Midbrain (tissue), 1 donor: ENCODE measurements around the gene ANKS1B.
"Not testable (repeated sequence)": the region's sequence is repeated elsewhere in the genome, so short reads cannot be mapped to it uniquely, and the experiment has no call there.

Experiments
- DNase-seq: peaks from one replicate; lab custom pipeline; 2025; lab: John Stamatoyannopoulos, UW

Gene ANKS1B

DNA sequence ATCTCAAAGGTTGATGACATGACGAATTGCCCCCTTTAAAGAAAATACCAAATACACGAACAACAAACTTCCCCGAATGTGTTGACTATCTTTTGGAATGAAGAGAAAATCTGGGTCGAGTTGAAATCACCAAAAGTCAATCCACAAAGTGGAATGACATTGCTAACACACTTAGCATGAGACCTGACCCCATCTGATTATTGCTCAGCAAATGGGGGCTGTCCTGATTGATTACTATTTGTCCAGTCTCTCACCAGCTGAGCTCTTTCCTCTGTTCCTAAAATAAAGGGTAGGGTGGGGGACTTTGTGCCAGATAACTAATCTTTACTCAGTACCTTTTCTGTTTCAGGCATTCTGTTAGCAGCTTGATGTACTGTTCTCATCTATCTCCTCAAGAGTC, 1116.2 kb downstream of the ANKS1B start:
- no peak for DNase-seq

DNA sequence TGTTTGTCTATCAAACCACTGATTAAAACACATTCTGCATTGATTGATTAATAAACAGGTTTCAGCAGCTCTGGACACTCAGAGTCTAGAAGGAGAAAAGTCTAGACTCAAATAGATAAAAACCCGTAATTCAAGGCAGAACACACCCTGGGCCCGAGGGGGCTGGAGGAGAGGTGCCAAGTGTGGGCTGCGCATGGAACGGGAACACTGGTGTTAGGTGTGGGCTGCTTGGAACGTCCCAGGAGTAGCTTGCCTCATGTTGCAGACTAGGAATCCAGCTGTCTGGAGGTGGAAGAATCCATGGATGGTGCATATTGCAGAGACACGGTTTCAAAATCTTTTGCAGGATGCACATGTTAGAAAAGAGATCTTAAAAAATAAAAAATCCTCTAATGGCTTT, 1116.7 kb downstream of the ANKS1B start:
- DNase-seq, result no peak

DNA sequence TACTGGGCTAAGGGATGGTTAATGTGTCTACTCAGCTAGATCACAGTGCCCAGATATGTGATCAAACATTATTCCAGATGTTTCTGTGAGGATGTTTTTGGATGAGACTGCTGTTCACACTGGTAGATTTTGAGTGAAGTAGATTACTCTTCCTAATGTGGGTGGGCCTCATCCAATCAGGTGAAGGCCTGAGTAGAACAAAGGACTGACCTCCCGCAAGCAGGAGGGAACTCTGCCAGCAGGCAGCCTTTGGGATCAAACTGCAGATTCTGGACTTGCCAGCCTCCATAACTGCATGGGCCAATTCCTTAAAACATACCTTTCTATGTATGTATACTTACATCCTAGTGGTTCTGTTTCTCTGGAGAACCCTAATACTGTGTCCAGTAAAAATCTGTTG, 1120.4 kb downstream of the ANKS1B start:
- DNase-seq, result no peak

DNA sequence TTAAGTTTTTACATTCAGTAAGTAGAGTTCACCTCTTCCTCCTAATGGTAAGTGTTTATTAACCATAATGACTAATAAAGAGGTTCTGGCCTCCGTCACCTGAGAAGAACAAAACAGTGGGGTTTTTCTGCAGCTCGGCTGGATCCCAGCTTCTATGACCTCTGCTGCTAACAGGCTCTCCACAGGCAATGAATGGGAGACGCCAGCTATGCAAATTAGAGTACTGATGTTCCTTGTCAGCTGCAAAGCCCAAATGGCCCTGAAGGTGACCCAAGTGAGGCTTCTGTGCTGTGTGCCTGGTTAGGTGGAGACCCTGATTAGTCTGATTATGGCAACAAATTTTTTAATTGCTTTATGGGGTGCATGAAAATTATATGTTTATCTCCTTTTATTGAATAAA, 1121.6 kb downstream of the ANKS1B start:
- DNase-seq, result peak; percentile 50

DNA sequence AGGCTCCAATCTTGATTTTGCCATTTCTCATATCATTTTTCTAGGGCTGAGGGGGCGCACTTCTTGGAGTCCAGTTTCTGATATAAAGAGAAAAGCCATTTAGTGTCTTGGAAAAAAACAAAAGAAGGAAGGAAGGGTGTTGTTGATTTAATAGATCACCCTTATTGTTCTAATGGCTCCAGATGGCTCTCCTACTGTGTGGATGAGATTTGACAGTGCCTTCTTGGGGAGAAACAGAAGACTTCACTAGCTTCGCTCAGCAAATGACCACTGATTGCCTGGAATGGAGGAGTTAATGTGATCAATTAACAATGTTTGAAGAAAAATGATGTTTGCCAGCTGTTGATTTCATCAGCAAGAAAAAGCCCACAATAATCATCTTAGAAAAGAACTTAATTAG, 1123.5 kb downstream of the ANKS1B start:
- DNase-seq, result no peak

DNA sequence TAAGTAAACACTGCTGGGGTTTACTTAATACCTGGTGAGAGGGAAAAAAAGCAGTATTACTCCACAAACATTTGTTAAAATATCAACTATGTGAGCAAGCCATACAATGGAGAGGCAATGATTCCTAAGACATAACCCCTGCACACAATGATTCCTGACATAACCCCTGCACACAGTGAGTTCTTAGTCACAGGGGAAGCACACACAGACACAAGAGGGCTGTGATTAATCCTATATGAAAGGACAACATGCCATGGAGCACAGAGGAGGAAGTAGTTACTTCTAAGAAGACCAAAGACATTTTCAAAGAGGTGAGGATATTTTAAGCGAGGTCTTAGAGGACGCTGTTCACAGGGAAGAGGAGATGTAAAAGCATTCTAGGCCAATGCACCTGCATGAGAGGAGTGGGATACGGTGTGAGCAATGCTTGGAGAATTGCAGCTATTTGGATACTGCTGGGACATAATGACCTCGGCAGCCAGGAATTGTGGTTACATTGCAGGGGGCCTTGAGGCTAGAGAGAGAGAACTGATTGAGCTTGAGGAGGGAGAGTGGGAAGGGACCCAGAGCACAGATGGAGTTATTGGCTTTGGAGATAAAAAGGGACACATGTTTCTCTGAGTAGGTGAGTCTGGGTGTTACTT, 1127.7 kb downstream of the ANKS1B start:
- DNase-seq, result no peak

DNA sequence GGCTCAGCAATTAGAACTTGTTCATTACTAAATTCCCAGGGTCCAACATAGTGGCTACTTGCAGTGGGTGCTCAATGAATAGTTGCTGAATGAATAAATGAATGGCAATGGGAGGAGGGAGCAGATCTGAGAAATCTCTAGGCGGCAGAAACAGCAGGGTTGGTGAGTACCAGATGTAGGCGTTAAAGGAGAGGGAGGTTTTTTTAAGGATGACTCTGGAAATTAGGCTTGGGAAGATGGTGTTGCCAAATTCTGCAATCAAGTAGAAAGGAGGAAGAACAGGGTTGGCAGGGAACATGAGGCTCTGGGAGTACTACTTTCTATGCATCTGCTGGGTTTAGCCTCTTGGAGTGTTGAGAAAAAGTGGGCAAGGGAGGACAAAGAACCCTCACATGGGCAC, 1132.6 kb downstream of the ANKS1B start:
- no peak for DNase-seq

DNA sequence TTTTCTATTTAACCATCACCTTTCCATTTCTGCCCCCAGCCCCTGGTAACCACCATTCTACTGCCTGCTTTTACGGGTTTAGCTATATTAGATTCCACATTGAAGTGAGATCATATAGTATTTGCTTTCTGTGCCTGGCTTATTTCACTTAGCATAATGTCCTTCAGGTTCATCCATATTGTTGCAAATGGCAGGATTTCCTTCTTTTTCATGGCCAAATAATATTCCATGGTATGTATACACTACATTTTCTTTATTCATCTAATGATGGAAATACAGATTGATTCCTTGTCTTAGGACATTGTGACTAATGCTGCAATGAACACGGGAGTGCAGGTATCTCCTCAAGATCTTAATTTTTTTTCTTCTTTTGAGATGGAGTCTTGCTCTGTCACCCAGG, 1137.5 kb downstream of the ANKS1B start:
- no peak for DNase-seq

DNA sequence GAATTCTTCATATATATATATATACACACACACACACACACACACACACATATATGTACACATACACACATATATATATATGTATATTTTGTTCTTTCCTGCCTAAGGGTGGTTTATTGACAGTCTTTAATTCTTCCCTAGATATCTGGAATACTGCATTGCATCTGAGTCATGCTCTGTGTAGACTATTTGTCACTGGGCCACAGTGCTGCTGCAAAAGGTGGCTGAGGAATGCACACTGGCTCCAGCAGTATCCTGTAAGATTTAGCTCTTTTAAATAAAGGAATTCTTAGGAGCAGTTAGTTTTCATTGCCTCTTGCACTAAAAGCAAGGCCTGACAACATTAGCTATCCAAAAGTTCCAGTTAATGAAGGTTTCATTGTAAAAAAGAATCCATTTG, 1138.8 kb downstream of the ANKS1B start:
- no peak for DNase-seq

DNA sequence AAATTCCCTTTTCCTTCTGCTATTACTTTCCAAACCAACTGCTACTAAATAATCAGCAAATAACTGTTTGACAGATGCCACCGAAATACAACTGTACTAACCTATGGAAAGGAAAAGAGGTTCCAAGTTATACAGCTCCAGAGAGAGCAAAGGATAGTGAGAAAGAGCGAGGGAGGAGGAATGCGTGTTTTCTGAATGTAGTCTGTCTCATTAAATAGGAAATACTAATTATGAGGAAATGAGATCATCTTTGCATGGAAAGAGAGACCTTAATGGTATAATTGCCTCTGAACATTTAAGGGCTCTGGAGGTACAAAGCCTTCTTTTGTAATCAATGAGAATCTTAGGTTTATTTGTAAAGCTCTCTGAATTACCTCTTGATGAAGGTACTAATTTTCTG, 1144.4 kb downstream of the ANKS1B start:
- DNase-seq, result no peak

DNA sequence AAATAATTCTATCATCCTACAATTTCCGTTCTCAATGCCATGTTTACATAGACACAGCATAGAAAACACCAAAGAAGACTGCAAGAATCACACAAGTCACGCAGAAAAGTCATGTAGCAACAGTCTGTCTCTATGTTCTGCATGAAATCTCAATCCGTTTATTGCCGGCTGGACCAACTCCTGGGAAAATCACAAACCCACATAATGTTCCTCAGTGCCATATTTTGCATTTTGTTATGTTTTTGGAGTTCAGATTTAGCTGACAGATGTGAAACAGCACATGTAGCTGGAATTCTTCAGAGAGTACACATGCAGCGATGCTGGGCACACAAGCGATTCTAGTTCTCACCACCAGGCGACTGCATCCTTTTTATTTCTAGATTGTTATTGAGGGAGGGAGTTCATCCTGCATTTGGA, 1146.5 kb downstream of the ANKS1B start:
- peak; percentile 39 for DNase-seq

DNA sequence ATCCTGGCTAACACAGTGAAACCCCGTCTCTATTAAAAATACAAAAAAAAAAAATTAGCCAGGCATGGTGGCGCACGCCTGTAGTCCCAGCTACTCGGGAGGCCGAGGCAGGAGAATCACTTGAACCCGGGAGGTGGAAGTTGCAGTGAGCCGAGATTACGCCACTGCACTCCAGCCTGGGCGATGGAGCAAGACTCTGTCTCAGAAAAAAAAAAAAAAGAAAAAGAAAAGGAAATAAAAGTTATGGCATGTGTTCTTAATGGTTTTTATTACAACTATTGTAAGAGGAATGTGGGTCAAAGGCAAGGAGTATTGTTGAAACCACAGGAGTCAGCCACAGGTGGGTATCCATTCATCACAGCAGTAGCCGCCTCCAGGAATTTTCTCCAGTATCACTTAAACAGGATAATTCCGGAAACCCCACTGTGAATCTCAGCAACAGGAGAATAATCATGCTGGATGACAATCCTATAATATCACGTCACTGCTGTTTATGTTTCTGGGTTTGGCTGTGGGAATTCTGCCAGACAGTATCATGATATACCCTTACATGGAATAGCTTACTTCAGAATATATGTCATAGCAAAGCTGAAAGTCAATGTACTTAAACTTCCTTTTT, 1147.5 kb downstream of the ANKS1B start:
- DNase-seq, result not testable (repeated sequence)

DNA sequence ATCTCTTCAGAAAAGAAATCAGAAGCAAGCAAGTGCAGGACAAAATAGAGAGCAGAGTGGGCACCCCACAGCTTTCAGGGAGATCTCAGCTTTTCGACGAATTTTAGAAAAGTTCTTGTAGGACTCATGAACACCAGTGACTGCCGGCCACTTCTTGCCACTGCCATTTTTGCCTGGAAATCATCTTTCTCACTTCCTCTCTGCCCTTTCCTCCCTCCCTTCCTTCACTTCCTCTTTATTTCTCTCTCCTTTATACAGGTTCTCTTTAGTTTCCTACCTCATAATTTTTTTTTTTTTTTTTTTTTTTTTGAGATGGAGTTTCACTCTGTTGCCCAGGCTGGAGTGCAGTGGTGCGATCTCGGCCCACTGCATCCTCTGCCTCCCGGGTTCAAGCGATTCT, 1154.1 kb downstream of the ANKS1B start:
- DNase-seq, result no peak

DNA sequence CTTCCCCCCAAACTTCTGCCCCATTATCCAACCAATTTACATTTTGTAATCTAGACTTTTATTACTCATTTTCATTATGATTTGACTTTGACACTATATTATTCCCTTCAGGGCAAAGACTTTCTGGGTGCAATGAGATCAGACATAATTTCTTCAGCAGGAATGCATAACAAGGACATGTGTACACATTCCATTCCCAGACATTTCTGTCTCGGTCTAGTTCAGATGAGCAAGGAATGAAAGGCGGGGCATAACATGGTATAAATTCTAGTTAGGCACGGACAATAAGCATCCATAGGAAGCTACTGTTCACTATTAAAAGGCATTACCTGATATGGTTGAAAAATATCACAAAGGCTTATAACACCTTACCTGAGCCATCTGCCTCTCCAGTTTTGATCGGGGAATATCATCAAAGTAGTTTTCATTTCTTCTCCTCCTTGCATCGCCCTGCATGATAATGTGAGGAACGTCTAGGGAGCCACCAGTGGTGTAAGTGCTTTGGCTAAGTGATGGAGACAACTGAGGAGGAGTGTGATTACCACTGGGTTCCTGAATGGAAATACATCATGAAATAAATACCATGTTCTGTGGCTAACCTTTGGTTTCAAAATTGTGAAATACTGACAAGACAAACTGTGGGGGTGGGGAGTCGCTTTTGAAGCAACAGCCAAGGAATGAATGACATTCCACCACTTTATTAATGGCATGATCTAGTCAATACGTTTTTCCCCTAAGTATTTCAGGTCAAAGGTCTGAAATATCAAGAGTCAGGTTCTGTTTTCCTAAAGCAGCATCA, 1155.7 kb downstream of the ANKS1B start:
- no peak for DNase-seq

DNA sequence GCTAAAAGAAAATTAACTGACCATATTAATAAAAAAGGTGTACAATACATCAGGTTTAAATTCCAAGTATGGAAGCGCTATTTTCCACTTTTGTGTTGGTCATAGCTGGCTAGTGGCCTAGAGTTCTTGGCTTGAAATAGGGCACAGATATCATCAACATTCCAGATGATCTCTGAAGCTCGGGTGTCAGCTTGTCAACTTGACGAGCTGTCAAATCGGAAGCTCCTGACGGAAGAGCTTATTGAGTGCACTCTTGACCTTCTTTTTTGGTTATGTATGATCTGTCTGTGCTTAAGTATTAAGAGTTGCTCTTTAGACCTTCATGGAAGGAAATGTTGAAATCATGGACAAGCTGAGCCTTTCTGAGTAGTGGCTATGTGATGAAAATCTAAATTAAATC, 1161.7 kb downstream of the ANKS1B start:
- DNase-seq, result no peak

DNA sequence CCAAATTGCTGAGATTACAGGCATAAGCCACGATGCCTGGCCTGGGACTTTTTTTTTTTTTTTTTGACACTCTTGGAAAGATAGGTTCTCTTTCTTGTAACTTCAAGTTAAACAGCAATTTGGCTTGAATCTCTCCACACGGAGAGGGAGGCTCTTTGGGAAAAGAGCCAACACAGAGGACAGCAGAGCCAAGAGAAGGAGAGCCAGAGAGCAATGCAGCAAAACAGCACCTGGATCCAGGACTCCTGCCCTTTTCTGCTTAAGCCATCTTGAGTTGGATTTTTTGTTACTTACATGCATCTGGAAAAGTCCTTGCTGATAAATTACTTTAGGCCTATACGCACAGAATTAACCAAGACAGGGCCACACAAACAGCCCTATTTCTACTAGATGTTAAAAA, 1162.9 kb downstream of the ANKS1B start:
- DNase-seq, result peak; percentile 25

DNA sequence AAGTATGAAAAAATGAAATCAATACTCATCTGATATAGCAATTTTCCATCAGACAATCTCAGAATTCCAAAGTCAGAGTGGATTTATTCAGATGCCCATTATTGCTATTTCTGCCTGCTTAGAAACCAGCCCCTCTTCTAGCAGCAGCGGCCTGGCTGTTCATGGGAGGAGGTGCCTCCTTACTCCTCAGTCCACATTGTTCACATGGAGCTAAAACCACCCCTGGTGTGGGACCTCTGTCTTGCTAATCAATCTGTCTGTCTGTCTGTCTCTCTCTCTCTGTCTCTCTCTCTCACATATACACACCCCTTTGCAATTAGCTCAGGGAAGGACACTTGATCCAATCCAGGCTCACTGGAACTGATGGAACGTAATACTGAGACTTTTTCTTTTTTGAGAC, 1163.5 kb downstream of the ANKS1B start:
- DNase-seq, result no peak

DNA sequence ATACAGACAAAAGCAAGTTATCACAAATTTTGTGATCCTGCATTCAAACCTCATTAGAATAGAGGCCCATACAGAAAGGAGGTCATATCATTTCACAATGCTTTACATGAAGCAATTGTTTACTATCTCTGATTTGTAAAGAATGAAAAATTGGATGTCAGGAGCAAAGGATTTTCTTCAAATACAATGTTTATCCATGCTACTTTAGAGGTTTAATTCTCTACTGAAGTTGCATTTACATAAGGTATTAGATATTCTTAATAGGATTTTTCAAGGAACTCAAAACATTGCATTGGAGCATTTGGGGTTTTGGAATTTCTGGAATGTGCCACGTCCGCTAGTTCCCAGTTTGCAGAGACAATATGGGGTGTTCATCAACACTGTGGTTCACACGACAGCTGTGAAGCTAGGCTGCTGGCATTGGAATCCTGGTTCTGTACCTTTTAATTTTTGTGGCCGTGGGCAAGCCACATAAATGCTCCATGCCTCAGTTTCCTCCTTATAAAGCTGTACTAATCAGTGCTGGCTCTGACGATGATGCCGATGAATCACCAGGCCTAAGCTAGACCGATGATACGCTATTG, 1164.8 kb downstream of the ANKS1B start:
- no peak for DNase-seq

DNA sequence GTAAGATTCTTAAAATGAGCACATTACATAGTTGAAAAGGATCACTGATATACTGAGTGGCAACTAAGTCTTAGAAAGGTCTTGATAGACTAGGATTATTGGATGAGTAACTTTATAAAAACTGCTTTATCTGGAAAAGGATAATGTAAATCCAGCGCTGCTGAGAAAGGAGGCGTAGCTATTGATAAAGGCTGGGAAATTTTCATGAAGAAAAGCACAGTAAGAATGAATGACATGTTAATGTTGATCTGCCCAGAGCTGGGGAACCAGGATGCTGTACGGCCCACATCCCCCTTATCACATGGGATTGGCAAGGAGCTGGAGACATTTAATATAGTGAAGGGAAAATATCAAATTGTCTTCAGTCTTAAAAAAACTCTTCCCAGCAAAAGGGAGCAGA, 1165.7 kb downstream of the ANKS1B start:
- no peak for DNase-seq

DNA sequence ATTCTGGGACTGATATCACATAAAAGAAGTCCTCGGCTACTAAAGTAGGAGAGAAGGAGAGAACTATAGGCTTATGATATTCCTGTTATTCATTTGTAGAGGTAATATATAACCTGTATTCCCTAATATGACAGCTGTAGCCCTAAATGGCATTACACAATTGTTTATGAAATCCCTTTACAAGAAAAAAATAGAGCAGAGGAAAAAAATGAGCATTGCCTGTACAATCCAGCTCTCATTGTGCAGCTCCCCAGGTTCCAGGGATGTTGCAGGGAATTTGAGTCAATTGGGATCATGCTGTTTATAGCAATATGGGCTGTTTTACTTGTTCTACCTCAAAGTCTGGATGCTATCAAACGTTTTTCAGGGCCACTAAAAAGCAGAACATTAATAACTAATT, 1166.5 kb downstream of the ANKS1B start:
- DNase-seq, result no peak

DNA sequence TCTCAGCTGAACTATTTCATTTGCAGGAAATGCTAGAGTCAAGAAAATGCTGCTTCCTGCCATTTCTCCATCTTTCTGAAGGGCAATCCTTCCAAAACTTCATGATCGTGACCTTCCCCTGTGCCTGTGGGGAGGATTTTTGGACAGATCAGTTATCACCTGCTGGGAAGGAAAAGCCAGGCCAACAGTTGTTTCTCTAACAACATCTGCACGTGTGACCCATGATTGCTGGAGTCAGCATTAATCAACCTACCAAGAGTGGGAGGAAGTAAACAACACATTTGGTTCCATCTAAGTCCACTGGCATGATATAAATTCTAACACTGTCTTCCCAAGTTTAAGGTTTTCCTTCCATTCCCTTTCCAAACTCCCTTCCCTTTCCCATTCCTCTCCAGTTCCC, 1167.0 kb downstream of the ANKS1B start:
- no peak for DNase-seq

DNA sequence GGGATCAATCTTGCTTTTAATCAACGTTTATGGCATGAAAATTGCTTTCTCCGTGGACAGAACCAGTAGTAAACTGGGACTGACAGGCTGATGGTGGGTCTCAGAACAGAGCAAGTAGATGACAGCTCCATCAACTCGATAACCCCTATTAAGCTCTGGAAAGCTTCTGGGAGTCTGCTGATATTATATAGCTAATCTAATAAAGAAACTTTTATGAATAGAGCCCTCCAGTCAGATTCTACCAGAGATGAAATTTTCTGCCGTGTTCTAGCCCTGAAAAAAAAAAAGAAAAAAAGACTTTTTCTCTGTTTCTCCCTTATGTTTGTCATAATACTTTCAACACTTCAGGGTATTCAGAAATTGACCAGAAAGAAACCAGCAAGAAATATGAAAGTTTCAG, 1168.0 kb downstream of the ANKS1B start:
- no peak for DNase-seq

DNA sequence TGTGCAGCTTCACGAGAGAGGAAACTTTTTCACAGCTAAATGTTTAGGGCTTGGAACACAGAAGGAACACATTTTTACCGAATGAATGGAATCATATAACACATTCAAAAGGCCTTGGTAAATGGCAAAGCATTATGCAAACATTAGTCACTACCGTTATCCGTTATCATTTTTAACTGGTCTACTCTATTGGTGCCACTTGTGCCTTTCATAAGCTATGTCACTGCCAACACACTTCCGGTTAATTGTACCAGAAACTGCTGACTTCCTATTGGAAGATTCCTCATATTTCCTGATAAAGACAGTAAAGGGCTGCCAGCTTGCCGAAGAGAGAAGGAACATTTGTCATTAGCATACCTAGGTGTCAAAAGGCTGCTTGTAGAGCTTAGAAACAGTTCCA, 1170.5 kb downstream of the ANKS1B start:
- no peak for DNase-seq
